ENCODE measurements around the gene SPATA2L. TPM values are rescaled to one million over a fixed set of nuclear protein-coding genes. Genes with fewer than 3 reads are reported as not detected.

SPATA2L gene
- total and polyA plus RNA-seq, 4 donors: 6.9 to 17.3 (median 13.6) TPM

- no peak for TF ChIP-seq CTCF (IDR thresholded peaks at IDR 0.05; ENCODE audit: control extremely low read depth, extremely low read depth)
- no peak overlapping the region for H3K4me3 ChIP-seq
- ATAC-seq (ENCODE audit: insufficient read depth, low FRiP score) (no peak), DNase-seq (no peak)
- no peak overlapping the region for H3K9ac ChIP-seq (ENCODE audit: insufficient read depth in 1 of 2, low read length in 2 of 2)
- H3K9me3 ChIP-seq (ENCODE audit: control insufficient read depth in 4 of 4, insufficient read depth in 3 of 4, low read length in 3 of 4): no peaks in the 10 kb centered on the region
- peaks cover 0 to 5% (median 3%) of the 10 kb centered on the region in 5 donors for H3K4me1 ChIP-seq (ENCODE audit: control insufficient read depth in 5 of 5, insufficient read depth in 5 of 5, low read length in 5 of 5)
- no peaks in the 10 kb centered on the region for H3K27me3 ChIP-seq (ENCODE audit: control insufficient read depth in 3 of 3, insufficient read depth in 3 of 3, low read length in 2 of 3)
- no peak overlapping the region for H3K27ac ChIP-seq (ENCODE audit: low read depth in 1 of 2, low read length in 1 of 2)
- WGBS, 2 donors: 94 to 97% methylated on average over 15 of the region's 15 CpGs
- H3K36me3 ChIP-seq (ENCODE audit: control insufficient read depth in 4 of 4, insufficient read depth in 4 of 4, low read length in 4 of 4): peaks cover 9 to 32% (median 11%) of the 10 kb centered on the region in 4 donors
These were observed 49.9 kb downstream of the SPATA2L start for GRCh38 chr16:89651584-89651983.

DNA sequence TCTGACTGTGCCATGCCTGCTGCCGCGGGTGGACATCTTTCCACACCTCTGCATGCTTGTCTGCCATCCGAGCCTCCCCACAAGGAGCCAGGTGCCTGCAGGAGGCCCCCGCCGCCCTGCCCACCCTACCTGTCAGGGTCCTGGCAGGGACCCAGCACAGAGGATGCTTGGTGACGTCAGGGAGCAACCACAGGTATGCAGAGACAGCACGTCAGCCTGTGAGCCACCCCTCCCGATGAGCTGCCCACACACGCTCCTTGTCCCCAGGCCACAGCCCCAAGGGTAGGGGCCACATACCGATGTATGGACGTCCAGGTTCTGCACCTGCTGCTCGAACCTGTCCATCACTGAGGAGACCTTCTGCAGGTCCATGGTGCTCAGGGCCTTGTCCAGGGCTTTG is 54.6 kb downstream of the SPATA2L start:
- ATAC-seq (ENCODE audit: insufficient read depth, low FRiP score) (no peak), DNase-seq (no peak)
- no peak overlapping the region for H3K4me3 ChIP-seq
- no peak overlapping the region for H3K9ac ChIP-seq (ENCODE audit: insufficient read depth in 1 of 2, low read length in 2 of 2)
- no peaks in the 10 kb centered on the region for H3K9me3 ChIP-seq (ENCODE audit: control insufficient read depth in 4 of 4, insufficient read depth in 3 of 4, low read length in 3 of 4)
- no peaks in the 10 kb centered on the region for H3K4me1 ChIP-seq (ENCODE audit: control insufficient read depth in 5 of 5, insufficient read depth in 5 of 5, low read length in 5 of 5)
- 93 to 94% methylated on average over 12 of the region's 12 CpGs for WGBS, 2 donors
- no peaks in the 10 kb centered on the region for H3K27me3 ChIP-seq (ENCODE audit: control insufficient read depth in 3 of 3, insufficient read depth in 3 of 3, low read length in 2 of 3)
- H3K27ac ChIP-seq (ENCODE audit: low read depth in 1 of 2, low read length in 1 of 2): no peak overlapping the region
- peaks cover 7 to 57% (median 20%) of the 10 kb centered on the region in 4 donors for H3K36me3 ChIP-seq (ENCODE audit: control insufficient read depth in 4 of 4, insufficient read depth in 4 of 4, low read length in 4 of 4)
- TF ChIP-seq CTCF (IDR thresholded peaks at IDR 0.05; ENCODE audit: control extremely low read depth, extremely low read depth): no peak

Other genes starting within 250 kb of the SPATA2L start
- 100 to 1,000 TPM; 111 to 162 TPM for gene ANKRD11, start 211.1 kb downstream of the SPATA2L start, total RNA-seq
- 10 to 100 TPM; 58.5 to 67.8 TPM for gene ANKRD11, start 211.1 kb downstream of the SPATA2L start, polyA plus RNA-seq
- 100 to 1,000 TPM; 101 to 114 TPM for gene SPG7, start 193.3 kb downstream of the SPATA2L start, total RNA-seq
- 10 to 100 TPM; 59.0 to 89.4 TPM for gene SPG7, start 193.3 kb downstream of the SPATA2L start, polyA plus RNA-seq
- gene RPL13, start 141.0 kb downstream of the SPATA2L start, total RNA-seq: 1,000 to 10,000 TPM; 1,905 to 2,186 TPM
- 1,000 to 10,000 TPM; 5,901 to 7,821 TPM for gene RPL13, start 141.0 kb downstream of the SPATA2L start, polyA plus RNA-seq
- gene CPNE7, start 125.9 kb downstream of the SPATA2L start, total RNA-seq: 1 to 10 TPM in 1 of 2 donors, under 1 TPM in 1; 0.65 to 2.2 TPM
- 1 to 10 TPM; 1.1 to 1.3 TPM for gene CPNE7, start 125.9 kb downstream of the SPATA2L start, polyA plus RNA-seq
- gene DPEP1, start 88.1 kb downstream of the SPATA2L start, total RNA-seq: 1 to 10 TPM; 1.3 to 8.9 TPM
- under 1 TPM; 0.26 to 0.65 TPM for gene DPEP1, start 88.1 kb downstream of the SPATA2L start, polyA plus RNA-seq
- 10 to 100 TPM; 77.0 to 98.4 TPM for gene CHMP1A, start 44.0 kb downstream of the SPATA2L start, total RNA-seq
- 10 to 100 TPM; 61.3 to 93.9 TPM for gene CHMP1A, start 44.0 kb downstream of the SPATA2L start, polyA plus RNA-seq
- gene SPATA33, start 43.9 kb downstream of the SPATA2L start, total RNA-seq: 10 to 100 TPM; 10.8 to 19.1 TPM
- gene SPATA33, start 43.9 kb downstream of the SPATA2L start, polyA plus RNA-seq: 1 to 10 TPM; 5.4 to 6.9 TPM
- gene CDK10, start 15.0 kb downstream of the SPATA2L start, total RNA-seq: 10 to 100 TPM; 54.0 to 86.1 TPM
- 10 to 100 TPM; 52.0 to 92.7 TPM for gene CDK10, start 15.0 kb downstream of the SPATA2L start, polyA plus RNA-seq
- gene VPS9D1, start 19.2 kb upstream of the SPATA2L start, total RNA-seq: 10 to 100 TPM in 1 of 2 donors, 1 to 10 TPM in 1; 6.1 to 26.1 TPM
- 10 to 100 TPM; 16.1 to 20.2 TPM for gene VPS9D1, start 19.2 kb upstream of the SPATA2L start, polyA plus RNA-seq
- gene ZNF276, start 19.8 kb upstream of the SPATA2L start, total RNA-seq: 10 to 100 TPM; 26.5 to 34.9 TPM
- 10 to 100 TPM; 21.8 to 23.6 TPM for gene ZNF276, start 19.8 kb upstream of the SPATA2L start, polyA plus RNA-seq
- gene FANCA, start 114.9 kb upstream of the SPATA2L start, total RNA-seq: 10 to 100 TPM; 14.3 to 18.2 TPM
- 1 to 10 TPM; 8.7 to 9.2 TPM for gene FANCA, start 114.9 kb upstream of the SPATA2L start, polyA plus RNA-seq
- gene SPIRE2, start 126.8 kb upstream of the SPATA2L start, total RNA-seq: 10 to 100 TPM in 1 of 2 donors, 1 to 10 TPM in 1; 9.5 to 12.0 TPM
- 1 to 10 TPM; 3.3 to 6.5 TPM for gene SPIRE2, start 126.8 kb upstream of the SPATA2L start, polyA plus RNA-seq
- gene TCF25, start 171.9 kb upstream of the SPATA2L start, total RNA-seq: 100 to 1,000 TPM; 118 to 212 TPM
- 100 to 1,000 TPM; 106 to 140 TPM for gene TCF25, start 171.9 kb upstream of the SPATA2L start, polyA plus RNA-seq
- 1 to 10 TPM; 3.8 to 7.1 TPM for gene MC1R, start 217.2 kb upstream of the SPATA2L start, total RNA-seq
- 1 to 10 TPM; 2.9 to 3.2 TPM for gene MC1R, start 217.2 kb upstream of the SPATA2L start, polyA plus RNA-seq
- 10 to 100 TPM in 1 of 2 donors, 1 to 10 TPM in 1; 6.3 to 15.6 TPM for gene TUBB3, start 221.6 kb upstream of the SPATA2L start, total RNA-seq
- 10 to 100 TPM in 1 of 2 donors, 1 to 10 TPM in 1; 1.3 to 11.5 TPM for gene TUBB3, start 221.6 kb upstream of the SPATA2L start, polyA plus RNA-seq
- 10 to 100 TPM; 43.0 to 80.9 TPM for gene DEF8, start 247.1 kb upstream of the SPATA2L start, total RNA-seq
- gene DEF8, start 247.1 kb upstream of the SPATA2L start, polyA plus RNA-seq: 10 to 100 TPM; 50.3 to 67.1 TPM

Data from lung (tissue), 12 donors.